OCI-LY3 (cell line): ENCODE measurements around the gene ATG4C.

Source experiments
- H2AFZ ChIP-seq: fragments of 200-600, 300-600 bp; shearing (Covaris generic); 2 replicates; pipeline ENCODE4 v1.6.0; 2014; ENCODE audit warnings: antibody characterized with exemption, low read depth, low read length
- H3K27ac ChIP-seq: fragments of 200-600, 300-600 bp; sonication (generic); 2 replicates; pipeline ENCODE4 v1.5.1; 2014; ENCODE audit warnings: mild to moderate bottlenecking, low read length, moderate library complexity, mixed read lengths
- H3K27me3 ChIP-seq: fragments of 200-600, 300-600 bp; sonication (generic); 2 replicates; pipeline ENCODE4 v1.6.1; 2014; ENCODE audit warnings: low read depth, low read length, mixed read lengths
- H3K36me3 ChIP-seq: fragments of 200-600, 300-600 bp; sonication (generic); replicated peaks from 2 replicates; pipeline ENCODE3; 2014; ENCODE audit warnings: low read depth, low read length, mixed read lengths
- H3K4me1 ChIP-seq: fragments of 300-600, 200-600 bp; sonication (generic); 2 replicates; pipeline ENCODE4 v1.6.1; 2014; ENCODE audit warnings: low read length, mixed read lengths
- H3K4me2 ChIP-seq: fragments of 200-600, 300-600 bp; sonication (generic); 2 replicates; pipeline ENCODE4 v1.6.1; 2014; ENCODE audit warnings: low read length, mixed read lengths
- H3K4me3 ChIP-seq: fragments of 300-600, 200-600 bp; sonication (generic); 2 replicates; pipeline ENCODE4 v1.5.1; 2014; ENCODE audit warnings: antibody characterized with exemption, mild to moderate bottlenecking, low read length, moderate library complexity
- H3K79me2 ChIP-seq: fragments of 300-600, 200-600 bp; shearing (Covaris generic); 2 replicates; pipeline ENCODE4 v1.6.1; 2014; ENCODE audit warnings: mild to moderate bottlenecking, low read length, mixed read lengths
- H3K9ac ChIP-seq: fragments of 300-600, 200-600 bp; shearing (Covaris generic); 2 replicates; pipeline ENCODE4 v1.6.0; 2014; ENCODE audit warnings: mild to moderate bottlenecking, low read length, moderate library complexity
- H3K9me3 ChIP-seq: fragments of 200-600, 300-600 bp; shearing (Covaris generic); 2 replicates; pipeline ENCODE4 v1.6.1; 2014; ENCODE audit warnings: low read length, mixed read lengths; ENCODE audit not compliant: insufficient read depth
- H4K20me1 ChIP-seq: fragments of 200-600, 300-600 bp; sonication (generic); 2 replicates; pipeline ENCODE4 v1.6.1; 2016; ENCODE audit warnings: low read length, mixed read lengths; ENCODE audit not compliant: insufficient read depth
- CTCF ChIP-seq: fragments of 200-600, 300-600 bp; sonication (generic); IDR thresholded peaks from 2 replicates; pipeline ENCODE4 v1.5.1; 2014; ENCODE audit warnings: antibody characterized with exemption, low read length, low read depth
- EZH2phosphoT487 ChIP-seq: fragments of 200-600 bp; shearing (Covaris generic); IDR thresholded peaks from 2 replicates; pipeline ENCODE4 v1.6.1; 2018; ENCODE audit warnings: antibody characterized with exemption, mixed run types, low read depth

Gene ATG4C

GRCh38 chr1:62903982-62904855, 120.3 kb downstream of the ATG4C start:
- H3K27ac ChIP-seq, result no peak overlapping the region
- H3K4me3 ChIP-seq, result no peak overlapping the region
- no peaks in the 10 kb centered on the region for H3K4me1 ChIP-seq
- no peak overlapping the region for H3K9ac ChIP-seq
- no peak overlapping the region for H3K4me2 ChIP-seq
- H3K79me2 ChIP-seq, result no peaks in the 10 kb centered on the region
- no peaks in the 10 kb centered on the region for H4K20me1 ChIP-seq
- H3K27me3 ChIP-seq, result no peaks in the 10 kb centered on the region
- H2AFZ ChIP-seq, result no peak overlapping the region
- H3K36me3 ChIP-seq, result no peaks in the 10 kb centered on the region
- H3K9me3 ChIP-seq, result no peaks in the 10 kb centered on the region
- no peak for TF ChIP-seq CTCF
- no peak for TF ChIP-seq EZH2phosphoT487

GRCh38 chr1:62904856-62905225, 120.9 kb downstream of the ATG4C start:
- Histone ChIP-seq H3K36me3 (no peaks in the 10 kb centered on the region), H3K27ac (no peak overlapping the region), H3K27me3 (no peaks in the 10 kb centered on the region), H3K79me2 (no peaks in the 10 kb centered on the region), H4K20me1 (no peaks in the 10 kb centered on the region), H3K9me3 (no peaks in the 10 kb centered on the region), H3K4me1 (no peaks in the 10 kb centered on the region), H3K4me2 (no peak overlapping the region), H3K9ac (no peak overlapping the region), H3K4me3 (no peak overlapping the region), H2AFZ (no peak overlapping the region)
- TF ChIP-seq EZH2phosphoT487 (no peak), CTCF (no peak)

GRCh38 chr1:62905309-62905708, 121.4 kb downstream of the ATG4C start:
- H3K27ac ChIP-seq, result no peak overlapping the region
- no peak overlapping the region for H2AFZ ChIP-seq
- no peaks in the 10 kb centered on the region for H3K4me1 ChIP-seq
- no peak overlapping the region for H3K4me2 ChIP-seq
- no peaks in the 10 kb centered on the region for H3K9me3 ChIP-seq
- H4K20me1 ChIP-seq, result no peaks in the 10 kb centered on the region
- H3K36me3 ChIP-seq, result no peaks in the 10 kb centered on the region
- H3K4me3 ChIP-seq, result no peak overlapping the region
- no peaks in the 10 kb centered on the region for H3K27me3 ChIP-seq
- TF ChIP-seq CTCF (no peak), EZH2phosphoT487 (no peak)
- no peaks in the 10 kb centered on the region for H3K79me2 ChIP-seq
- no peak overlapping the region for H3K9ac ChIP-seq

GRCh38 chr1:62905872-62906271, 121.9 kb downstream of the ATG4C start:
- no peak for TF ChIP-seq EZH2phosphoT487
- no peak for TF ChIP-seq CTCF
- Histone ChIP-seq H3K27ac (no peak overlapping the region), H3K4me1 (no peaks in the 10 kb centered on the region), H3K4me2 (no peak overlapping the region), H3K9me3 (no peaks in the 10 kb centered on the region), H3K27me3 (no peaks in the 10 kb centered on the region), H3K79me2 (no peaks in the 10 kb centered on the region), H4K20me1 (no peaks in the 10 kb centered on the region), H3K9ac (no peak overlapping the region), H2AFZ (no peak overlapping the region), H3K36me3 (no peaks in the 10 kb centered on the region), H3K4me3 (no peak overlapping the region)
